Osteocyte (in vitro differentiated cells): Measurements from ENCODE around the gene HCAR1. TPM values are rescaled to one million over a fixed set of nuclear protein-coding genes. Genes with fewer than 3 reads are reported as not detected.

ENCODE experiments used
- total RNA-seq: library from RNA; stranded (reverse); gene quantifications from 2 replicates; pipeline ENCODE4 v1.2.1, GENCODE V29; 2021

HCAR1 gene
- total RNA-seq, 1 donor from 2014 or later: 0.21 TPM

Other genes starting within 250 kb of the HCAR1 start
- 27.6 and 28.0 TPM in 2 replicates for gene ZCCHC8, start 229.9 kb downstream of the HCAR1 start, total RNA-seq
- 64.9 and 67.9 TPM in 2 replicates for gene RSRC2, start 203.9 kb downstream of the HCAR1 start, total RNA-seq
- 14.1 and 18.5 TPM in 2 replicates for gene KNTC1, start 203.6 kb downstream of the HCAR1 start, total RNA-seq
- gene HCAR2, start 27.5 kb downstream of the HCAR1 start, total RNA-seq: not detected in 2 replicates
- gene HCAR3, start 14.0 kb downstream of the HCAR1 start, total RNA-seq: not detected in 2 replicates
- 50.2 and 51.9 TPM in 2 replicates for gene DENR, start 22.0 kb upstream of the HCAR1 start, total RNA-seq
- gene CCDC62, start 43.7 kb upstream of the HCAR1 start, total RNA-seq: 0.27 and 0.34 TPM in 2 replicates
- gene HIP1R, start 104.6 kb upstream of the HCAR1 start, total RNA-seq: 26.0 and 31.3 TPM in 2 replicates
- gene VPS37B, start 165.3 kb upstream of the HCAR1 start, total RNA-seq: 27.5 and 29.9 TPM in 2 replicates
- gene ABCB9, start 235.6 kb upstream of the HCAR1 start, total RNA-seq: 13.1 and 13.4 TPM in 2 replicates
- 16.7 and 20.2 TPM in 2 replicates for gene OGFOD2, start 244.4 kb upstream of the HCAR1 start, total RNA-seq
- gene ARL6IP4, start 249.8 kb upstream of the HCAR1 start, total RNA-seq: 166 and 171 TPM in 2 replicates